ENCODE data around the gene SEPTIN7. TPM values are rescaled to one million over a fixed set of nuclear protein-coding genes. Genes with fewer than 3 reads are reported as not detected.

The SEPTIN7 gene
- total RNA-seq, 2 experiments from 2014 or later = 175 to 270 TPM

GRCh38 chr7:35802649-35803048 lies 1.8 kb downstream of the SEPTIN7 start:
- H3K79me2 ChIP-seq (ENCODE audit: insufficient read depth, low read depth, low read length) = peaks cover 79% of the 10 kb centered on the region
- H3K4me1 ChIP-seq (ENCODE audit: insufficient read depth, low read length, poor library complexity, severe bottlenecking) = peaks cover 47% of the 10 kb centered on the region
- BruUV-seq (replicated peaks) = no TSS peak
- ChIA-PET POLR2A (interaction anchor here (1.2 to 8.0 kb wide), 7 partner anchors 10 to 93 kb away, joined by 3 to 196 read pairs (median 11); no protein-coding TSS in a partner anchor), CTCF (ENCODE audit: unreplicated experiment) (interaction anchor here (0.7 to 4.2 kb wide), 4 partner anchors 11 to 93 kb away, joined by 3 to 23 read pairs (median 6); no protein-coding TSS in a partner anchor)
- TF ChIP-seq EZH2phosphoT487 (IDR thresholded peaks at IDR 0.05; ENCODE audit: borderline replicate concordance, low read depth, low read length) (no peak), CTCF (conservative IDR thresholded peaks at IDR 0.05; ENCODE audit: low read length) (no peak)
- H2AFZ ChIP-seq (ENCODE audit: low read length) = no peak overlapping the region
- intact Hi-C loops (cut with micrococcal nuclease; ENCODE audit: unreplicated experiment) = loop anchor here (5.0 to 10.0 kb wide), 3 partner anchors 105 to 482 kb away; partner anchors contain the start of gene EEPD1
- H3K4me2 ChIP-seq (ENCODE audit: low read length) = peak overlapping the region; percentile 94
- H3K36me3 ChIP-seq (ENCODE audit: insufficient read depth, low read length) = peaks cover 48% of the 10 kb centered on the region
- peaks cover 44% of the 10 kb centered on the region for H4K20me1 ChIP-seq (ENCODE audit: insufficient read depth, low read length)
- H3K9me2 ChIP-seq (ENCODE audit: insufficient read depth, low read length) = no peaks in the 10 kb centered on the region
- no peaks in the 10 kb centered on the region for H3K9me3 ChIP-seq (ENCODE audit: low read length)
- peak overlapping the region; percentile 89 for H3K4me3 ChIP-seq (ENCODE audit: low read depth, low read length, poor library complexity, severe bottlenecking)
- H3K27ac ChIP-seq (ENCODE audit: low read depth, low read length, poor library complexity, severe bottlenecking) = peak overlapping the region; percentile 90
- peak; percentile 44 for DNase-seq (ENCODE audit: low spot score)

GRCh38 chr7:35804231-35804970 lies 3.5 kb downstream of the SEPTIN7 start:
- peaks cover 36% of the 10 kb centered on the region for H3K4me1 ChIP-seq (ENCODE audit: insufficient read depth, low read length, poor library complexity, severe bottlenecking)
- no peak overlapping the region for H2AFZ ChIP-seq (ENCODE audit: low read length)
- no peak for DNase-seq (ENCODE audit: low spot score)
- intact Hi-C loops (cut with micrococcal nuclease; ENCODE audit: unreplicated experiment) = loop anchor here (5.0 to 10.0 kb wide), 3 partner anchors 103 to 480 kb away; partner anchors contain the start of gene EEPD1
- peaks cover 65% of the 10 kb centered on the region for H3K36me3 ChIP-seq (ENCODE audit: insufficient read depth, low read length)
- TF ChIP-seq EZH2phosphoT487 (IDR thresholded peaks at IDR 0.05; ENCODE audit: borderline replicate concordance, low read depth, low read length) = no peak
- no peak for TF ChIP-seq CTCF (conservative IDR thresholded peaks at IDR 0.05; ENCODE audit: low read length)
- peaks cover 82% of the 10 kb centered on the region for H3K79me2 ChIP-seq (ENCODE audit: insufficient read depth, low read depth, low read length)
- ChIA-PET CTCF (ENCODE audit: unreplicated experiment) (interaction anchor here (1.3 kb wide), 1 partner anchor 78 kb away, joined by 3 read pairs; no protein-coding TSS in a partner anchor), POLR2A (interaction anchor here (0.7 to 8.0 kb wide), 9 partner anchors 8 to 270 kb away, joined by 3 to 196 read pairs (median 4); no protein-coding TSS in a partner anchor)
- BruUV-seq (replicated peaks) = no TSS peak
- H3K4me2 ChIP-seq (ENCODE audit: low read length) = peak overlapping the region; percentile 94
- no peaks in the 10 kb centered on the region for H3K9me2 ChIP-seq (ENCODE audit: insufficient read depth, low read length)
- H3K4me3 ChIP-seq (ENCODE audit: low read depth, low read length, poor library complexity, severe bottlenecking) = peak overlapping the region; percentile 89
- H3K27ac ChIP-seq (ENCODE audit: low read depth, low read length, poor library complexity, severe bottlenecking) = no peak overlapping the region
- peaks cover 7% of the 10 kb centered on the region; the same call in 1 of the 2 replicates for H3K9me3 ChIP-seq (ENCODE audit: low read length)
- peaks cover 51% of the 10 kb centered on the region for H4K20me1 ChIP-seq (ENCODE audit: insufficient read depth, low read length)
